Glutamatergic neuron (in vitro differentiated cells): ENCODE data around the gene RFX7. TPM values are rescaled to one million over a fixed set of nuclear protein-coding genes. Genes with fewer than 3 reads are reported as not detected.

ENCODE experiments used
- DNase-seq: peaks from one replicate; pipeline ENCODE4 v3.0.0; 2022
- H3K27ac Mint-ChIP-seq: one replicate; pipeline ENCODE4 v1.8.0; 2020; ENCODE audit warnings: mild to moderate bottlenecking, mixed read lengths, inconsistent platforms; ENCODE audit not compliant: unreplicated experiment
- H3K27me3 Mint-ChIP-seq: one replicate; pipeline ENCODE4 v1.8.0; 2020; ENCODE audit warnings: mild to moderate bottlenecking, moderate library complexity, mixed read lengths, inconsistent platforms; ENCODE audit not compliant: unreplicated experiment
- H3K36me3 Mint-ChIP-seq: one replicate; pipeline ENCODE4 v1.8.0; 2020; ENCODE audit warnings: mild to moderate bottlenecking, mixed read lengths, inconsistent platforms; ENCODE audit not compliant: unreplicated experiment
- H3K4me1 Mint-ChIP-seq: one replicate; pipeline ENCODE4 v1.8.0; 2020; ENCODE audit warnings: mild to moderate bottlenecking, low read depth, mixed read lengths, inconsistent platforms; ENCODE audit not compliant: unreplicated experiment
- H3K4me3 Mint-ChIP-seq: one replicate; pipeline ENCODE4 v1.8.0; 2020; ENCODE audit warnings: mild to moderate bottlenecking, mixed read lengths, inconsistent platforms; ENCODE audit not compliant: unreplicated experiment
- H3K9me3 Mint-ChIP-seq: one replicate; pipeline ENCODE4 v1.8.0; 2020; ENCODE audit warnings: mild to moderate bottlenecking, moderate library complexity, mixed read lengths, inconsistent platforms; ENCODE audit not compliant: unreplicated experiment
- CTCF ChIP-seq: fragments of 200-600 bp; sonication (generic); IDR thresholded peaks from one replicate; pipeline ENCODE4 v1.5.0; 2021; ENCODE audit not compliant: partially characterized antibody, unreplicated experiment
- total RNA-seq: library from RNA; stranded (reverse); fragmentation: NEBNext Ultra II Directional; extraction: Animal tissue kit (Norgen Biotek cat#: 25700); gene quantifications from one replicate; pipeline ENCODE4 v1.2.1, GENCODE V29; 2021; ENCODE audit not compliant: unreplicated experiment

RFX7 gene
- total RNA-seq, 1 donor from 2014 or later = 34.1 TPM

GRCh38 chr15:56202701-56203100, 41.0 kb downstream of the RFX7 start:
- H3K9me3 Mint-ChIP-seq = no peaks in the 10 kb centered on the region
- H3K27ac Mint-ChIP-seq = peak overlapping the region; percentile 29
- peaks cover 2% of the 10 kb centered on the region for H3K4me1 Mint-ChIP-seq
- no peak for DNase-seq
- H3K4me3 Mint-ChIP-seq = no peak overlapping the region
- no peaks in the 10 kb centered on the region for H3K27me3 Mint-ChIP-seq
- TF ChIP-seq CTCF = no peak
- H3K36me3 Mint-ChIP-seq = no peaks in the 10 kb centered on the region

GRCh38 chr15:56199038-56199437, 44.6 kb downstream of the RFX7 start:
- H3K27me3 Mint-ChIP-seq = no peaks in the 10 kb centered on the region
- no peak for DNase-seq
- no peak overlapping the region for H3K27ac Mint-ChIP-seq
- H3K4me1 Mint-ChIP-seq = peaks cover 2% of the 10 kb centered on the region
- no peak overlapping the region for H3K4me3 Mint-ChIP-seq
- TF ChIP-seq CTCF = no peak
- no peaks in the 10 kb centered on the region for H3K9me3 Mint-ChIP-seq
- H3K36me3 Mint-ChIP-seq = no peaks in the 10 kb centered on the region

- Mint-ChIP-seq H3K27me3 (no peaks in the 10 kb centered on the region), H3K27ac (no peak overlapping the region), H3K4me1 (peaks cover 4% of the 10 kb centered on the region), H3K4me3 (no peak overlapping the region), H3K36me3 (no peaks in the 10 kb centered on the region), H3K9me3 (no peaks in the 10 kb centered on the region)
- TF ChIP-seq CTCF = no peak
- no peak for DNase-seq
Observed at GRCh38 chr15:56194035-56194434, 49.6 kb downstream of the RFX7 start.

GRCh38 chr15:56192659-56193442, 50.8 kb downstream of the RFX7 start:
- TF ChIP-seq CTCF = no peak
- Mint-ChIP-seq H3K36me3 (no peaks in the 10 kb centered on the region), H3K27me3 (no peaks in the 10 kb centered on the region), H3K4me3 (no peak overlapping the region), H3K9me3 (no peaks in the 10 kb centered on the region), H3K27ac (no peak overlapping the region), H3K4me1 (peaks cover 4% of the 10 kb centered on the region)
- no peak for DNase-seq

DNA sequence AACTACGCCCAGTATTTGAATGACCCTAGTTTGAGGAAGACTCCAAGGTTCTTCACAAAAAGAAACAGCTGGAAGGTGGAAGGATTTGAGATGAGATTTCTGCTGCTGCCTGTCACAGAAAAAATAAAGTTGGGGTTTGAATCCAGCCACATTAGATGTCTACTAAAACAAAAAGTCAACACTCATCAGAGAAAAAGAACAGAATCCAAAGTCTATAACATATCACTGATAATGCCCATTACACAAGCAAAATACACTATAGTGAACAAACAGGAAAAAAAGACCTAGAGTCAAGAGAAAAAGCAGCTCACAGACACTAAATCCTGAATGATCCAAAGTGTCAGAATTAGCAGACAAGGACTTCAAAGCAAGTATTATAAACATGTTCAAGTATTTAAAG, 56.0 kb downstream of the RFX7 start:
- Mint-ChIP-seq H3K4me3 (no peak overlapping the region), H3K27ac (no peak overlapping the region), H3K9me3 (no peaks in the 10 kb centered on the region), H3K36me3 (no peaks in the 10 kb centered on the region), H3K27me3 (no peaks in the 10 kb centered on the region), H3K4me1 (peaks cover 7% of the 10 kb centered on the region)
- no peak for DNase-seq
- TF ChIP-seq CTCF = no peak
